CMK (cell line): ENCODE results near the gene MYO10.
"Not testable (repeated sequence)": the region's sequence is repeated elsewhere in the genome, so short reads cannot be mapped to it uniquely, and the experiment has no call there.

Source experiments
- DNase-seq: peaks from one replicate; pipeline ENCODE4 v3.0.0-alpha.2; 2010; ENCODE audit warnings: low read depth

The MYO10 gene

DNA sequence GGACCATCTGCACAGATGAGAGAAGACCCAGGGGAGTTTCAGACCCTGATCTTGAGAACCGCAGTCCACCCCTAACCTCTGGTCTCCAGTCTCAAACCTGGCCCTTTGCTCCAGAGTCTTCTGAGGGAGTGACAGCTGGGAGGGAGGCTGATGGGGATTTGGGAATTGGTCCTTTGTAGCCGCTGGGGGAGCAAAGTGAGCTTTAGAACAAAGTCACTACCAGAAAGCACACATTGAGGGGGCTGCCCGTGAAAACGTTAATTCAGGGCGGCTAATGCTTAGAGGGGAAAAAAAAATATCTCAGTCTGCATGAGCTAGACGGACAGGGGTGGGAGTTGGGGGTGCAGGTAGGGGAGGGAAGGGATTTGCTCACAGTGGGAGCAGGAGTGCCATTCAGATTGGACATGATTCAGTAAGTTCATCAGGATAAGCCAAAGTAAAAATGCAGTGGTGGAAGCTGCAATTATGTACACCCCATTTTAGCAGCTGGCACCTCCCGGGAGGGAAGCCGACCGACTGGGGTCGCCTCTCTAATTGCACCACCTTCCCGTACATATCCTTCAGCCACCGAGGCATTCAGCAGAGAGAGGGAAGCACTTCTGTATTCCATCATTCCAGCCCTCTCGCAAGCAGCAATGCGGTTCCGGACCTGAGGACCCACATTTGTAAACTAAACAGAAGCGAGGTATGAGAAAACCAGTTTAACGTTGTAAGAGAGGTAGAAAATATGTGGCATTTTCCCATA, 195.8 kb downstream of the MYO10 start:
- no peak for DNase-seq

GRCh38 chr5:16738393-16738792, 197.7 kb downstream of the MYO10 start:
- not testable (repeated sequence) for DNase-seq

GRCh38 chr5:16737620-16738364, 198.3 kb downstream of the MYO10 start:
- DNase-seq = no peak

DNA sequence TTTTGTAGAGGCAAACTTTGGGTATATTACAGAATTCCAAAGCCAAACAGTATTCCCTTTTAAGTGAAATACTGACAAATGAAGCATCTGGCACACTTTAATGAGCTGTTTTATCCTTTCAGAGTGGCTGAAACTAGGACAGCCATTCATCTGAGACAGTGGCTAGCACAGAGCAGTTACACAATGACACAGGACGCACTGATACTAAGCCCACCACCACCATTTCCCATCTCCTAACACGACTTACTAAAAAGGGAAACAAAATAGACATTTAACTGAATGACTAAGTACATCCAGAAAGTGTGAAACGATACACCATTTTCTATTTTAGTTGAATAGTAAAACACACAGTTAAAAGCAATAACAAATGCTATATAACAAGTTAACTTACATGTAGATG, 198.9 kb downstream of the MYO10 start:
- no peak for DNase-seq

- DNase-seq = no peak
Measured at GRCh38 chr5:16736158-16736995, 199.7 kb downstream of the MYO10 start.

DNA sequence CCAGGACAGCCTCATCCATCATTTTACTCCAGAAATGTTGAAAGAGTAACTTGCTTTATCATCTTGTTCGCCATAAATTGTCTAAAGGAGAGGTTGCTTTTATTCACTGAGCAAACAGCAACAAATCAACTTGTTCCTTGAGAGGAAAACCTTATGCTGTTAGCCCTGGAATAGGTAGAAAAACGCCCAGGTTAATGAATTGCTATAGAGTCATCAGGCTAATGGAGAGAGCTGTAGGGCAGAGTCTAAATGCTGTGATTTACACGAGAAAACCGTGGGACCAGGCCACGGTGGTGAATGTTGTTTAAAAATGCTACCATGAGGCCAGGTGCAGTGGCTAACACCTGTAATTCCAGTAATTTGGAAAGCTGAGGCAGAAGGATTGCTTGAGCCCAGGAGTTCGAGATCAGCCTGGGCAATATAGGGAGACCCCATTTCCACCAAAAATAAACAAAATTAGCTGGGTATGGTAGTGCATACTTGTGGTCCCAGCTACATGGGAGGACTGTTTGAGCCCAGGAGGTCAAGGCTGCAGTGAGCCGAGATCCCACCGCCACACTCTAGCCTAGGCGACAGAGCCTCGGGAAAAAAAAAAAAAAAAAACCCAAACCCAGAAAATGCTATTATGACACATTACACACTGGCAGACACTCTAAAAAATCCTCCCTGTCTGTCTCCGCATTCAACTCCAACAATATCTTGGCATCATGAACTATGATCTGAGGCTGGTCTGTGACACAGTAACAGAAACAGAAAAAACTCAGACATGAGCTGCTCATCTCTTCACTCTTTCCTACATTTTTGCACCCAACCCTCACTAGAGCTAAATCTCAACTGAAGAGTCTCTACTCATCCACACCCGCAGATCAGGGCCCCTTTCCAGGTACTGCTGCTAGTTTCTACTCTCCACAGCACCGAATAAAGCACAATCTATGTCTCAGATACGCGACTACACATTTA, 200.7 kb downstream of the MYO10 start:
- DNase-seq = no peak

GRCh38 chr5:16733331-16734006, 202.6 kb downstream of the MYO10 start:
- no peak for DNase-seq

- DNase-seq = no peak
Measured at GRCh38 chr5:16732356-16732755, 203.7 kb downstream of the MYO10 start.

DNA sequence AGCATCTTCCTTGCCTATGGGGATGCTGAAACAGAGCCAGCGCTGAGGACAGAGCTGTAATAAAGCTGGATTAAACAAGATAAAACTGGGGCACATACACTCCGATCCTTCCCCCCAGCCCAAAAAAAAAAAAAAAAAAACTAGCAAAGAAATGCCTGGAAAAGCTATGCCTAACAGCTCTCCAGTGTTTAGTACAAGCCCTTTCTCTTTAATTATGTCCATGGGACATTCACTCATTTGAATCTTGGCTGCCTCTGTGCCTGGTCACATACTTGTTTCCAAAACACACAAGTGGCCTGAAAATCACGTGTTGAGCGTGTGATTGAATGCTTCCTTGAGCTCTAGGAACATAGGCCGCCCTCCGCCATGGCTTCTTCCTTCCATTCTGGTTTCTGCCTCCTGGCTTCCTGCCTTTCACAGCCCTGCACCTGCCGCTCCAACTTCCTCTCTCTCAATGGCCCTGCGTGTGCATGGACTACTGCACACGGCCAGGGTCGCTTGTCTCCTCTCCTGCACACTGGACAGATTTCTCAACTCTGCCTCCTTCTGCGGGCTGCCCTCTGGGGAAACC, 208.2 kb downstream of the MYO10 start:
- no peak for DNase-seq

- DNase-seq = no peak
Measured at GRCh38 chr5:16726538-16726946, 209.5 kb downstream of the MYO10 start.

- DNase-seq = no peak
Measured at GRCh38 chr5:16725575-16725974, 210.5 kb downstream of the MYO10 start.

DNA sequence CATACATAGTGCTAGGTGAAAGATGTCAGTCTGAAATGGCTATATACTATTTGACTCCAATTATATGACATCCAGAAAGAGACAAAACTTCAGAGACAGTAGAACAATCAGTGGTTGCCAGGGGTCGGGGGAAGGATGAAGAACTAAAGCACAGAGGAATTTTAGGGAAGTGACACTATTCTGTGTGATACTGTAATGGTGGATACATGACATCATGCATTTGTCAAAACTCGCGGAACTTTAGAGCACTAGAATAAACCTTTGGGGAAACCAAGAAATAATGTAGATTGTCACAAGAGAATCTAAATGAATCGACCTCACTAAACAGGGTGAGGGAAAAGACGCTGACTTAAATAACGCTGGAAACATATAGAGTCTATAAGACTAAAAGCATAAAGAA, 212.3 kb downstream of the MYO10 start:
- no peak for DNase-seq

DNA sequence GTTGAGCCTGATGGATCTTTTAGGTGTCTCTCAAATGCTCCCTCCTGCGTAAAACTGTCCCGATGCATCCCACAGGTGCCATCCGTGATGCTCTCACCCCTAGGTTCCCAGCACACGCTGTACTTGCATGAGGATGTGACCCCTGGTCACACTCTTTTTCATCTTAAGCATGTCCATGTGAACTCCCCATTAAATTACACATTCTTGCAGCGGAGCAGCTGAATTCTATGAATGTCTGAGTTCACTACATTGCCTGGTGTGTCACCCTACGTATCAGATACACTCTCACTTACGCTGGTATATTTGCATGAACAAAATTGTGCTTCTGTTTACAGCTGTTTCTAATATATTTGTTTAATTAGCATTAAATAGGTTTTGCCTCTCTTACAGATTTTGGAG, 214.0 kb downstream of the MYO10 start:
- no peak for DNase-seq

- DNase-seq = no peak
Measured at GRCh38 chr5:16721151-16722096, 214.7 kb downstream of the MYO10 start.

- not testable (repeated sequence) for DNase-seq
Measured at GRCh38 chr5:16718036-16718435, 218.1 kb downstream of the MYO10 start.

GRCh38 chr5:16713386-16713928, 222.6 kb downstream of the MYO10 start:
- no peak for DNase-seq

- DNase-seq = no peak
Measured at GRCh38 chr5:16712620-16713019, 223.5 kb downstream of the MYO10 start.

DNA sequence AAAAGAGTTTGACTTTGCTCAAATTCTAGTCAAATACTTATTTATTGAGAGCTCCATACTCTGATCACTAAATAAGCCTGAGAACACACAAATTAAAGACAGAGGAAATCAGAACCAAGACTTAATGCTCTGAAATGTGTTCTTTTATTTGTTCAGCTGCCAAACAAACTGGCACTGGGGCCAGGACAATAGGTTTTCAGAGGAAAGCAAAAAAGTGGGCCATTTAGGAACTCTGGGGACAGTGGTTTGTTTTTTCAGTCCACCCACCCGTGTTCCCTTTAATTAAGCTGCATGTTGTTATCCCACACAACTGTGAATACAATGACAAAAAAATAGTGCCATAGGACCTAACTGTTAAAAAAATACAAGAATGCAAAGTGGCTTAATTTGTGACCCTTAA, 223.9 kb downstream of the MYO10 start:
- DNase-seq = no peak
